Osteoblast (primary cell): ENCODE results near the gene PDZD7. TPM values are rescaled to one million over a fixed set of nuclear protein-coding genes. Genes with fewer than 3 reads are reported as not detected.

Experiments
- DNase-seq: peaks from one replicate; pipeline ENCODE4 v3.0.0; 2011; ENCODE audit warnings: low spot score, mixed read lengths; ENCODE audit not compliant: insufficient read length; ENCODE audit errors: missing footprints
- H2AFZ ChIP-seq: 2 replicates; pipeline ENCODE4 v1.6.0; 2011; ENCODE audit warnings: mild to moderate bottlenecking, low read length
- H3K27ac ChIP-seq: 2 replicates; pipeline ENCODE4 v1.5.1; 2011; ENCODE audit warnings: mild to moderate bottlenecking, low read depth, low read length, moderate library complexity
- H3K27me3 ChIP-seq: 2 replicates; pipeline ENCODE4 v1.6.0; 2012; ENCODE audit warnings: mild to moderate bottlenecking, control low read depth, inconsistent platforms, low read length, moderate library complexity; ENCODE audit not compliant: insufficient read depth
- H3K36me3 ChIP-seq: 2 replicates; pipeline ENCODE4 v1.5.1; 2011; ENCODE audit warnings: mild to moderate bottlenecking, low read length, control low read depth, moderate library complexity; ENCODE audit not compliant: insufficient read depth
- H3K4me1 ChIP-seq: 2 replicates; pipeline ENCODE4 v1.5.1; 2011; ENCODE audit warnings: mild to moderate bottlenecking, low read length, control low read depth, moderate library complexity; ENCODE audit not compliant: insufficient read depth
- H3K4me2 ChIP-seq: 2 replicates; pipeline ENCODE4 v1.6.0; 2011; ENCODE audit warnings: mild to moderate bottlenecking, low read length; ENCODE audit not compliant: insufficient read depth
- H3K4me3 ChIP-seq: fragments of 200-600 bp; sonication (generic); 3 replicates; pipeline ENCODE4 v1.5.1; 2012; ENCODE audit warnings: mild to moderate bottlenecking, low read length, inconsistent platforms; ENCODE audit not compliant: insufficient read depth
- H3K79me2 ChIP-seq: 2 replicates; pipeline ENCODE4 v1.6.0; 2012; ENCODE audit warnings: mild to moderate bottlenecking, low read length, control low read depth, inconsistent platforms; ENCODE audit not compliant: insufficient read depth
- H3K9me3 ChIP-seq: 2 replicates; pipeline ENCODE4 v1.5.1; 2011; ENCODE audit warnings: low read depth, low read length, control low read depth
- H4K20me1 ChIP-seq: 2 replicates; pipeline ENCODE4 v1.6.0; 2012; ENCODE audit warnings: mild to moderate bottlenecking, low read length, control low read depth; ENCODE audit not compliant: insufficient read depth
- CTCF ChIP-seq: IDR thresholded peaks from 2 replicates; pipeline ENCODE4 v1.5.1; 2011; ENCODE audit warnings: mild to moderate bottlenecking, low read depth, low read length, moderate library complexity; ENCODE audit errors: extremely low read depth
- total RNA-seq: library from RNA; depleted of rRNA; stranded (reverse); fragments of >200 nt; gene quantifications from 2 replicates; pipeline ENCODE4 v1.2.3, GENCODE V29; 2012

PDZD7 gene
- total RNA-seq, 1 donor = 0.72 TPM

GRCh38 chr10:100987685-100988049, 43.3 kb downstream of the PDZD7 start:
- peak overlapping the region; percentile 95 for H3K4me3 ChIP-seq
- H3K79me2 ChIP-seq = peaks cover 54% of the 10 kb centered on the region
- peak overlapping the region; percentile 63 for H3K27ac ChIP-seq
- DNase-seq = no peak
- H3K27me3 ChIP-seq = no peaks in the 10 kb centered on the region
- no peaks in the 10 kb centered on the region for H3K9me3 ChIP-seq
- peaks cover 21% of the 10 kb centered on the region for H3K4me1 ChIP-seq
- TF ChIP-seq CTCF = no peak
- H3K36me3 ChIP-seq = peaks cover 39% of the 10 kb centered on the region
- peak overlapping the region; percentile 99 for H2AFZ ChIP-seq
- H3K4me2 ChIP-seq = peak overlapping the region; percentile 97
- H4K20me1 ChIP-seq = no peaks in the 10 kb centered on the region

GRCh38 chr10:100986952-100987684, 43.8 kb downstream of the PDZD7 start, which contains the start of the genes MRPL43 and TWNK:
TSS of gene MRPL43 (minus strand) at chr10:100987497. CDS start at chr10:100987443, 54 bp downstream.
TSS of gene TWNK (plus strand) at chr10:100987543. CDS start at chr10:100988211, 668 bp downstream.
- peak; percentile 99 for DNase-seq
- Histone ChIP-seq H3K36me3 (peaks cover 40% of the 10 kb centered on the region), H3K4me2 (peak within 1 kb of the TSS; percentile 97), H3K27me3 (no peaks in the 10 kb centered on the region), H3K4me1 (peaks cover 21% of the 10 kb centered on the region), H3K79me2 (peaks cover 54% of the 10 kb centered on the region), H3K9me3 (no peaks in the 10 kb centered on the region), H4K20me1 (no peaks in the 10 kb centered on the region), H2AFZ (peak within 1 kb of the TSS; percentile 99), H3K27ac (peak within 1 kb of the TSS; percentile 63), H3K4me3 (peak within 1 kb of the TSS; percentile 95)
- no peak for TF ChIP-seq CTCF

GRCh38 chr10:100986623-100986951, 44.3 kb downstream of the PDZD7 start:
- Histone ChIP-seq H3K4me2 (peak overlapping the region; percentile 97), H4K20me1 (no peaks in the 10 kb centered on the region), H3K36me3 (peaks cover 40% of the 10 kb centered on the region), H3K27me3 (no peaks in the 10 kb centered on the region), H3K4me3 (peak overlapping the region; percentile 95), H2AFZ (peak overlapping the region; percentile 99), H3K79me2 (peaks cover 54% of the 10 kb centered on the region), H3K27ac (peak overlapping the region; percentile 63), H3K9me3 (no peaks in the 10 kb centered on the region), H3K4me1 (peaks cover 21% of the 10 kb centered on the region)
- DNase-seq = no peak
- no peak for TF ChIP-seq CTCF

GRCh38 chr10:100985336-100985735, 45.6 kb downstream of the PDZD7 start:
- Histone ChIP-seq H3K27me3 (no peaks in the 10 kb centered on the region), H3K4me2 (no peak overlapping the region), H3K27ac (no peak overlapping the region), H3K9me3 (no peaks in the 10 kb centered on the region), H2AFZ (no peak overlapping the region), H3K36me3 (peaks cover 35% of the 10 kb centered on the region), H3K4me1 (peaks cover 21% of the 10 kb centered on the region), H4K20me1 (no peaks in the 10 kb centered on the region), H3K79me2 (peaks cover 45% of the 10 kb centered on the region), H3K4me3 (no peak overlapping the region)
- no peak for TF ChIP-seq CTCF
- DNase-seq = no peak
